Measurements from ENCODE around the gene HIF3A. TPM values are rescaled to one million over a fixed set of nuclear protein-coding genes. Genes with fewer than 3 reads are reported as not detected.
"Not testable (repeated sequence)": the region's sequence is repeated elsewhere in the genome, so short reads cannot be mapped to it uniquely, and the experiment has no call there.

HIF3A gene
- total and polyA plus RNA-seq, 9 of the 15 experiments (the other 6 are each of a cell fraction or from before 2014, with no cell fraction given) = 0.29 TPM; not detected in 8

DNA sequence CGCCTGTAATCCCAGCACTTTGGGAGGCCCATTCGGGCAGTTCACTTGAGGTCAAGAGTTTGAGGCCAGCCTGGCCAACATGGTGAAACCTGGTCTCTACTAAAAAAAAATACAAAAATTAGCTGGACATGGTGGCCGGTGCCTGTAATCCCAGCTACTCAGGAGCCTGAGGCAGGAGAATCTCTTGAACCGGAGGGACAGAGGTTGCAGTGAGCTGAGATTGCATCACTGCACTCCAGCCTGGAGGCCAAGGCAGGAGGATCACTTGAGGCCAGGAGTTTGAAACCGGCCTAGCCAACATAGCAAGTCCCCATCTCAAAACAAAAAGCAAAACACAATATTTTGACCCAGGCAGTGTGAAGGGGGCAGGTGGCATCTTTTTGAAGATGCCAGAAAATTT, 32.0 kb upstream of the HIF3A start:
- not testable (repeated sequence) for DNase-seq (ENCODE audit: extremely low read depth in 1 of 4, low spot score in 3 of 4); H3K9ac ChIP-seq (ENCODE audit: insufficient read depth in 1 of 2, low read depth in 2 of 2, low read length in 2 of 2); H3K4me3 ChIP-seq; ATAC-seq; FAIRE-seq; H3K36me3 ChIP-seq (ENCODE audit: control insufficient read depth, insufficient read depth, low read length); H3K4me1 ChIP-seq (replicated peaks in 1 of 2; ENCODE audit: control insufficient read depth in 2 of 2, insufficient read depth in 2 of 2, low read length in 2 of 2); H3K9me1 ChIP-seq (ENCODE audit: control insufficient read depth, insufficient read depth, low read length); H3K27ac ChIP-seq (ENCODE audit: extremely low read depth, low read depth, low read length); BruUV-seq (replicated peaks); H3K9me3 ChIP-seq (replicated peaks; ENCODE audit: control insufficient read depth, insufficient read depth, low read depth, low read length); H3K4me2 ChIP-seq (ENCODE audit: insufficient read depth, low read length); H4K20me1 ChIP-seq (replicated peaks; ENCODE audit: control insufficient read depth, insufficient read depth, low read length); H2AFZ ChIP-seq (ENCODE audit: low read depth, low read length); H3K79me2 ChIP-seq (ENCODE audit: control insufficient read depth, insufficient read depth, low read length); TF ChIP-seq CEBPG (CRISPR knock-in tag; IDR thresholded peaks at IDR 0.05)
- POLR2A ChIA-PET = interaction anchor here (1.0 to 1.1 kb wide), 2 partner anchors 8 to 236 kb away, joined by 3 to 5 read pairs; no protein-coding TSS in a partner anchor
- CTCF ChIA-PET (ENCODE audit: low intra/inter-chr PET ratio) = interaction anchor here (0.6 to 4.2 kb wide), 8 partner anchors 15 to 443 kb away, joined by 3 to 115 read pairs (median 4); no protein-coding TSS in a partner anchor
- H3K27me3 ChIP-seq (ENCODE audit: control insufficient read depth in 2 of 2, insufficient read depth in 2 of 2, low read length in 2 of 2) = peaks cover 8 to 19% of the 10 kb centered on the region in 2 experiments
- WGBS (ENCODE audit: insufficient coverage, low coverage, missing lambda C conversion rate) = 24% methylated on average over 5 of the region's 5 CpGs
- peak; percentile 43; the same call in 1 of the 2 replicates for TF ChIP-seq CEBPB (tag; IDR thresholded peaks at IDR 0.05)
- peak in 1 of 2 experiments; percentile 32; a peak in 1 of 4 replicates for TF ChIP-seq CEBPG (tag; conservative IDR thresholded peaks at IDR 0.05 in 1 of 2, IDR thresholded peaks at IDR 0.05 in 1 of 2)
- TF ChIP-seq, protein P1, sequence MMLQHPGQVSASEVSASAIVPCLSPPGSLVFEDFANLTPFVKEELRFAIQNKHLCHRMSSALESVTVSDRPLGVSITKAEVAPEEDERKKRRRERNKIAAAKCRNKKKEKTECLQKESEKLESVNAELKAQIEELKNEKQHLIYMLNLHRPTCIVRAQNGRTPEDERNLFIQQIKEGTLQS (IDR thresholded peaks at IDR 0.05) = peak; percentile 29; the same call in 1 of the 2 replicates
- TF ChIP-seq, protein P1 (CRISPR knock-in tag; conservative IDR thresholded peaks at IDR 0.05) = not testable (repeated sequence)
- in situ Hi-C loops (cut with MboI) (loop anchor here (5.0 to 10.0 kb wide), 3 partner anchors 182 to 350 kb away; partner anchors contain the start of gene NANOS2), intact Hi-C loops (cut with micrococcal nuclease) (loop anchor here (1.0 kb wide), 2 partner anchors 188 to 236 kb away; no protein-coding TSS in a partner anchor)
